GM18858 (cell line): ENCODE data around the gene PIEZO1.

Experiments used
- ATAC-seq: cut with Tn5 transposase; IDR thresholded peaks from one replicate; pipeline ENCODE4 v1.9.1; 2021; ENCODE audit not compliant: unreplicated experiment

Gene PIEZO1

GRCh38 chr16:88770461-88771293, 14.3 kb downstream of the PIEZO1 start:
- ATAC-seq, result no peak

- ATAC-seq, result no peak
These were observed 15.2 kb downstream of the PIEZO1 start for GRCh38 chr16:88769617-88770460.

GRCh38 chr16:88768071-88768783, 16.8 kb downstream of the PIEZO1 start:
- ATAC-seq, result no peak

DNA sequence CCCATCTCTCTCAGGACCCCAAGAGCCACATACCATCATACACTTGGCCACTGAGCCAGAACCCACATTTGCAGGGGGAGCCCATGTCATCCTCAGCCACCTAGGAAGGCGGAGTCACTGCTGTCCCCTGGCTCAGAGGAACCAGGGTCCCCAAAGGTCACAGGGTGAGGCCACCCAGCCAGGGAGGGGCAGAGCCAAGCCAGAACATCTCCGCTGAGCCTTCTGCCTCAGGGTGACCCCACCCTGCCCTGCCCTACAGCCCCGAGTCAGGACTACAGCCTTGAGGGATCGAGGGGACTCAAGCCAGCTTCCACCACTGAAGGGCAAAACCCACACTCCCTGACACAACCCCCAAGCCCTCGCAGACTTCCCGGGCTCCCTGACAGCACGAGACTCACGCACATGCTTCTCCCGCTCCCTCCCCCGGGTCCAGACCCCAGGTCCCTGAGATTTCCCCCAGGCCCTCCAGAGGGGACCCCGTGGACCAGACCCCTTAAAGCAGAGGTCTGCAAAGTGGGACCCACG, 17.4 kb downstream of the PIEZO1 start:
- ATAC-seq, result no peak

DNA sequence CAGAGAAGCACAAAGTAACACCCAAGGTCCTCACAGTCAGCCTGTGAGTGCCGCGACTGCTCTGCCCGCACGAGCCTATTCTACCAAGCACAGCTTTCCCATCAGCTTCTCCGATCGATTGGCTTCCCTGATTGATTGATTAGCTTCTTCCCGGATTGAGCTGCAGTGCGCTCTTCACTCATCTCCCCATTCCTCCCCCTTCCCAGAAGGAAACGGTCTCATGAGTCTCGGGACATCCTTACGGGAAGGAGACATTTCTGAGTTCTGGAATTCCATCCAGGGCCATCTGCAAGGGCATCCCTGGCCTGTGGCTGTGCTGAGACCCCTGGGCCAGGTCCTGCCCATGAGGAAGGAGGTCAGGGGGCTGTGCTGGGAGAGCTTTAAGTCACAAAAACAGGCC, 18.0 kb downstream of the PIEZO1 start:
- ATAC-seq, result no peak

- no peak for ATAC-seq
These were observed 20.1 kb downstream of the PIEZO1 start for GRCh38 chr16:88764913-88765349.

DNA sequence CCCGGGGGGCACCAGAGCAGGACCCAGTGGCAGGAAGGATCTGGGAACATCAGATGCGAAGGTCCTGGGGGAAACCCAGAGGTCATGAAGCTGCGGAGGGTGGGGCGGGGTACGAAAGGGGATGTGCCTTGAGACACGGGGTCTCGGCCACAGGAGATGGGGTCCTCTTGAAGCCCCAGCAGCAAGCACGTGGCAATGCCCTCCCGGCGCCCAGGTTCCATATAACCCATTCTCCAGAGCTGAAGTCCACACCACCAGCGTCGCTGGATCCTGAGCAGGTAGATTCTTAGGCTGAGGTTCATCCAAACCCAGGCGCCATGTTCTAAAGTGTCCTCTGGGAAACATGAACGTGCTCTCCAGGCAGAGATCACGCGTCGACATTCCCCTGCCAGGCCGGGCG, 20.9 kb downstream of the PIEZO1 start:
- ATAC-seq, result no peak

GRCh38 chr16:88763502-88764053, 21.4 kb downstream of the PIEZO1 start:
- no peak for ATAC-seq

DNA sequence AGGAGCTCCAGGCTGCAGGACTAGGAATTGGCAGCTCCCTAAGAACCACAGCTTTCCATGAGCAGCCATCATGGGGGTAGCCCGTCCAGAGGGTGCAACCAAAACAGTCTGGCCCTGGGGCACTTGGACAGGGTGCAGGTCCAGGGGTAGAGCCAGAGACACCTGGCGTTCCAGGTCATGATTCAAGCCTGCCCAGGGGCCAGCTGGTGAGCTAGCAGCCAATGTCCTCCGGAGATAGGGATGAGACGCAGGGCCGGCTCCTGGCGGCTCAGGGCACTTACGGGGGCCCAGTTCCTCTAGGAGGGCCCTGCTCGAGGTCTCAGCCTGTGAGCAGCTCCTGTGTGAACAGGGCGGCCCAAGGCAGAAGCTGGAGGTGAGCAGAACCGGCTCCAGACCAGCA, 22.1 kb downstream of the PIEZO1 start:
- ATAC-seq, result no peak

- no peak for ATAC-seq
These were observed 22.7 kb downstream of the PIEZO1 start for GRCh38 chr16:88762258-88762870.

- ATAC-seq, result no peak
These were observed 23.2 kb downstream of the PIEZO1 start for GRCh38 chr16:88761830-88762229.

DNA sequence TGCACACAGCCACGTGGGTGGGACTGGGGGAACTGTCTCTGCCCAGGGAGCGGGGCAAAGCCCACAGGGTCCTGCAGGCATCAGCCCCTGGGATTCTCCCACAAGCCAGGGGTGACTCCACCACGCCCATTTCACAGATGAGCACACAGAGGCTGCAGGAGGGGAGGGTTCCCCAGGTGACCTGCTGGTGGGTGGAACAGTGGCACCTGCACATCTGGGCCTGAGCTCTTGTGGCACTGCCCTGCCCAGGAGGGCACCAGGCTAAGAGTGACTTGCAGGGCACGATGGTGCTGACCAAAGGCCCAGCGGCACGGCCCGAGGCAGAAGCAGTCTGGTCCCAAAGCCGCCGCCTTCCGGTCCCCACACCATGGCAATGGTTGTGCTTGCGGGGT, 23.9 kb downstream of the PIEZO1 start:
- ATAC-seq, result no peak

DNA sequence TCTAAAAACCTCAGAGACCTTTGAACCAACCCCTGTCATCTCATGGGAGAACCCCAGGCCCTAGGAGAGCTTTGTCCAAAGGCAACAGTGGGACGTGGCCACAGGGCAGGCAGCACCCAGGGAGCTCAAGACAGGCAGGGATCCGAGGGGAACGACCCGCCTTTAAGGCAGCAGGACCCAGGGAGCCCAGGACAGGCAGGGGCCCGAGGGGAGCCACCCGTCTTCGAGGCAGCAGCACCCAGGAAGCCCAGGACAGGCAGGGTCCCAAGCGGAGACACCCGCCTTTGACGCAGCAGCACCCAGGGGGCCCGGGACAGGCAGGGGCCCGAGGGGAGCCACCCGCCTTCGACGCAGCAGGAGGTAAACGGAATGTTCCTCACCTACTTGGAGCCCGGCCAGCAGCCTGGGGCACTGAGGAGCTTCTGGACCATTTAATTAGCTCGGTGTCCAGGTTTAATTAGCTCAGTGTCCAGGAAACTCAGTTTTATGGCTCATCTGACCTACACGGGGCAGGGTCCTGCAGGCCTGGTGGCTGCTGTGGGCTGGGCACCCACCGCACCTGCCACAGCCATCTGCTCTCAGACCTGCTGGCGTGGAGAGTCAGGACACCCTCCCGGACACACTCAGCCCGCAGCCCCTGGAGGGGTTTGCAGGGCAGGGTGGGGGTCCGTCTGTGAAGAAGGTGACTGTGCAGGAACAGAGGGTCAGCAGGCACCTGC, 24.4 kb downstream of the PIEZO1 start:
- ATAC-seq, result no peak

DNA sequence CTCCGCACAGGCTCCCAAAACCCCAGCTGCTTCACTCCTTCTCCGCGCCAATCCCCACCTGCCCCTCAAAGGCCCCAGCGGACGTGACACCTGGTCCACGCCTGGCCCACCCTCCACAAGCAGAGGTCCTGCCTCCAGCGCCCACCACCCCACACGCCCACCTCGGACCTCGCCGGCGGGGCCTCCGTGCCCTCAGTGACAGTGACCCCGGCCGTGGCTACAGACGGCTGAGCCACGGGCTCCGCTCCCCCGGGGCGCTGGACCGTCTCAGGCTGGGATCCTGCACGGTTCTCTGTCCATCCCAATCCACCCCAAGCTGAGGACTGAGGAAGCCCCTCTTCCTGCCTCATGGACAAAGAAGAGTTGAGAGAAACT, 25.1 kb downstream of the PIEZO1 start:
- ATAC-seq, result no peak

GRCh38 chr16:88759245-88759975, 25.6 kb downstream of the PIEZO1 start:
- ATAC-seq, result no peak

DNA sequence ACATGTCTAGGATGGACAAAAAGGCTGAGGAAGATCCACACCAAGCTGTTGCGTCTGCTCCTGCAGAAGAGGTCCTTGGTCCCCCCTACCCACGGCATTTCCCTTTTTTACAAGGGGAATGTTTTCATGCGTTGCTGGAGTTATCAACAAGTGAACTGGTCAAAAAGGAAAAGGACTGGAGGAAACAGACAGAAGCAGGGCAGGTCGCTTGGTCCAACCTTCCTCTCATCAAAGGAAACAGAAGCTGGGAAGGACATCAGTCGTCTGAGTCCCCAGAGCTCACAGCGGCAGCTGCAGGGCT, 26.1 kb downstream of the PIEZO1 start:
- no peak for ATAC-seq

DNA sequence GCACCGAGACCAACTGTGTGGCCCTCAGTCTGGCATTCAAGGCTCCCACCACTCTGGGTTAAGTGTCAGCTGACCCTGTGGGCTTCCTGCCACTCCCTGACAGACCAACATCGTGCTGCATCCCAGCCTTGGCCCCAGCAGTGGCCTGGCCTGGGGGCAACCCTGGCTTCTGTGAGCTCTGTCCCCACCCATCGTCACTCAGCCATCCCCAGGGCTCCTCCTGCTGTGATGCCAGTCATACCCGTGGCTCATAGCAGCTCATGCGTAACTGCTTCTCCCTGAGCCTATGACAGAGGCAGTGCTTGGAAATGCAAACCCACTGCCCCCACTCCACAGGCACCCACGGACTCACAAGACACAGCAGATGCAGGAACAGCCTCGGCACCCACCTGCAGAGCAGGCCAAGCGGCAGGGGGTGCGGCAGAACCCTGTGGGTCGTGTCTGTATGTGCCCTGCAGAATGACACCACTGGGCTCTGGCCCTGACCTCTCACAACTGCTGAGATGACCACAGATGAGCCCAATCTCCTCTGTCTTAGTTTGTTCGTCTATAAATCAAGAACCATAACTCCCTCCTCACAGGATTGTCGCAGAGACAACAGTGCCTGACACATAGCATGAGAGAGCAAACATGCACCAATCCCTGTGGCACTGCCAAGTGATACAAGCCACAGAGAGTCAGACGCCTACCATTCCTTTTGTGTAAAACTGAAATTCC, 26.6 kb downstream of the PIEZO1 start:
- ATAC-seq, result no peak

DNA sequence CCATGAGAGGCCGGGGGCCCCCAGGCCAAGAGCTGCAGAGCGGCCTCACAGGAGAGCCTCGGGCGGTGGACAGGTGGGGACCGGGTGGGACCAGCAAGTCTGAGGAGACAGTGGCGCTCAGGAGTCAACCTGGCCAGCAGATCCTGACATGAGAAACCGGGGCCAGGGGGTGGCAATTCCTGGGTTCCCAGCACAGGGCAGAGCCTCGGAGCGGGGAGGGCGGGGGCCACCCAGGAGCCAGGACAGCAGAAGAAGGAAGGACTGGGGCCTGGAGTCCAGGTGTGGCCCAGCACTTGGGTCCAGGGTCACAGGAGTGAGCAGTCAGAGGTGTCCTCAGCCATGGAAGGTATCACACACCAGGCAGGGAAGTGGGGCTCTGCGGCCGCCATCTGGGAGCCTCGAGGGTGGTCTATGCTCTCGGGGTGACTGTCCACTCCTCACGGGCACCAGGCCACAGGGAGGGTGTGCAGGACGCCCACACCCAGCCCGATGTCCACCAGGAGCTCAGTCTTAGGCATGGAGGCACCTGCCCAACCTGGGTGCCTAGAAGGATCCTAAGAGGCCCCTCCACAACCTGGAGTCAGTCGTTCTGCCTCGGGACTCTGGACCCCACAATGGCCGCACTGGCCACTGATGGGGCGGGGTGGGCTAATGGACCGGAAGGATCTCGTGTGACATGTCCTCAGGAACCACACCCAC, 29.1 kb downstream of the PIEZO1 start:
- ATAC-seq, result no peak
